GM12878 (cell line): Measurements from ENCODE around the gene TOMM5. TPM values are rescaled to one million over a fixed set of nuclear protein-coding genes. Genes with fewer than 3 reads are reported as not detected.

Experiments used
- ATAC-seq: fragments of 200-7000 bp; cut with Tn5 transposase; 3 replicates; pipeline ENCODE4 v1.9.1; 2020; ENCODE audit warnings: mild to moderate bottlenecking, moderate library complexity
- BruUV-seq: library from RNA; stranded (reverse); fragments of 400-500 nt; replicated peaks from 2 replicates; lab custom pipeline; 2021; lab: Mats Ljungman, UMichigan
- CTCF ChIA-PET: fragments of 300-600 bp; sonication (Branson Sonifier 250); formaldehyde crosslinking; extraction: SDS; loops from one replicate; lab custom pipeline; 2021; ENCODE audit warnings: inconsistent platforms; lab: Yijun Ruan, JAX
- POLR2A ChIA-PET: fragments of 350-600 bp; formaldehyde crosslinking; extraction: SDS; loops from one replicate; lab custom pipeline; 2021; ENCODE audit warnings: inconsistent platforms; lab: Charles Lee
- RAD21 ChIA-PET: fragments of 300-600 bp; sonication (Branson Sonifier 250); formaldehyde crosslinking; loops from one replicate; lab custom pipeline; 2023; ENCODE audit warnings: antibody characterized with exemption; ENCODE audit not compliant: unreplicated experiment; lab: Charles Lee
- SMC1A ChIA-PET: fragments of 300-600 bp; sonication (Branson Sonifier 250); formaldehyde crosslinking; loops from one replicate; lab custom pipeline; 2023; ENCODE audit not compliant: unreplicated experiment, uncharacterized antibody; lab: Charles Lee
- DNase-seq: peaks from one replicate; pipeline ENCODE4 v3.0.0-alpha.2; 2011; ENCODE audit warnings: low read depth, low spot score
- FAIRE-seq: peaks from 3 replicates; lab custom pipeline; 2011; peaks lifted over from hg19 to GRCh38; lab: Jason Lieb, UNC
- H2AFZ ChIP-seq: 2 replicates; pipeline ENCODE4 v1.6.0; 2011; ENCODE audit warnings: low read depth, low read length, control low read depth; ENCODE audit not compliant: control insufficient read depth
- H3K27ac ChIP-seq: 2 replicates; pipeline ENCODE4 v1.5.1; 2011; ENCODE audit warnings: control low read depth; ENCODE audit not compliant: control insufficient read depth, insufficient read depth
- H3K27me3 ChIP-seq, 2 experiments: replicated peaks in 1 of 2; 2 replicates each; pipeline versions ENCODE4 v1.6.0 to v1.6.1; 2011; ENCODE audit warnings: low read length in 1 of 2; ENCODE audit not compliant: control insufficient read depth in 2 of 2, insufficient read depth in 2 of 2
- H3K36me3 ChIP-seq, 2 experiments: 2 replicates each; pipeline ENCODE4 v1.5.1; 2011; ENCODE audit warnings: low read length in 1 of 2; ENCODE audit not compliant: control insufficient read depth in 2 of 2, insufficient read depth in 2 of 2
- H3K4me1 ChIP-seq: 2 replicates; pipeline ENCODE4 v1.6.1; 2011; ENCODE audit warnings: mild to moderate bottlenecking, low read length, moderate library complexity, mixed read lengths; ENCODE audit not compliant: control insufficient read depth, insufficient read depth
- H3K4me2 ChIP-seq: 2 replicates; pipeline ENCODE4 v1.6.0; 2011; ENCODE audit warnings: control low read depth; ENCODE audit not compliant: control insufficient read depth, insufficient read depth
- H3K4me3 ChIP-seq: fragments of 200-600 bp; sonication (generic); 2 replicates; pipeline ENCODE4 v1.5.1; 2016
- H3K79me2 ChIP-seq: 2 replicates; pipeline ENCODE4 v1.6.0; 2011; ENCODE audit warnings: low read length; ENCODE audit not compliant: control insufficient read depth, insufficient read depth
- H3K9ac ChIP-seq: 2 replicates; pipeline ENCODE4 v1.8.0; 2011; ENCODE audit warnings: low read length, control low read depth, mixed read lengths; ENCODE audit not compliant: control insufficient read depth, insufficient read depth
- H3K9me3 ChIP-seq: replicated peaks from 3 replicates; pipeline ENCODE4 v1.5.1; 2011; ENCODE audit warnings: mild to moderate bottlenecking, low read length; ENCODE audit not compliant: control insufficient read depth, insufficient read depth
- H4K20me1 ChIP-seq: 2 replicates; pipeline ENCODE4 v1.6.0; 2011; ENCODE audit not compliant: control insufficient read depth, insufficient read depth
- ATF7 ChIP-seq: fragments of 450-650 bp; IDR thresholded peaks from 2 replicates; pipeline ENCODE4 v1.6.1; 2016; ENCODE audit warnings: low read depth, mild to moderate bottlenecking
- BCLAF1 ChIP-seq: fragments of 450-650 bp; IDR thresholded peaks from 2 replicates; pipeline ENCODE4 v1.6.1; 2017; ENCODE audit warnings: antibody characterized with exemption, mild to moderate bottlenecking, moderate library complexity
- CEBPZ ChIP-seq: fragments of 150-350 bp; IDR thresholded peaks from 2 replicates; pipeline ENCODE4 v1.6.1; 2016; ENCODE audit warnings: low read depth, low read length
- CREM ChIP-seq: IDR thresholded peaks from 2 replicates; pipeline ENCODE4 v1.6.1; 2014; ENCODE audit warnings: antibody characterized with exemption, low read depth
- E2F4 ChIP-seq: IDR thresholded peaks from 2 replicates; pipeline ENCODE4 v1.6.1; 2012; ENCODE audit warnings: low read depth, low read length, improper control_type of control experiment
- EED ChIP-seq: sonication (generic); IDR thresholded peaks from 2 replicates; pipeline ENCODE4 v1.6.1; 2016; ENCODE audit warnings: antibody characterized with exemption, low read depth
- HCFC1 ChIP-seq: fragments of 150-350 bp; IDR thresholded peaks from 2 replicates; pipeline ENCODE4 v1.6.1; 2014; ENCODE audit warnings: low read length
- MYB ChIP-seq: fragments of 150-350 bp; IDR thresholded peaks from 2 replicates; pipeline ENCODE4 v1.6.1; 2014; ENCODE audit warnings: mild to moderate bottlenecking, low read depth, low read length, borderline replicate concordance
- SMC3 ChIP-seq: IDR thresholded peaks from 2 replicates; pipeline ENCODE4 v1.6.1; 2011; ENCODE audit warnings: low read length, improper control_type of control experiment, borderline replicate concordance
- TARDBP ChIP-seq: IDR thresholded peaks from 2 replicates; pipeline ENCODE4 v1.6.1; 2016; ENCODE audit warnings: borderline replicate concordance
- YY1 ChIP-seq: IDR thresholded peaks from 2 replicates; pipeline ENCODE4 v1.6.1; 2011; ENCODE audit warnings: low read depth, mild to moderate bottlenecking, low read length
- ZBED1 ChIP-seq: IDR thresholded peaks from 2 replicates; pipeline ENCODE4 v1.6.1; 2016; ENCODE audit warnings: borderline replicate concordance
- WGBS: methylation state at CpG from one replicate; pipeline ENCODE4 v1.1.6; 2016; ENCODE audit warnings: low lambda C conversion rate; ENCODE audit not compliant: insufficient replicate concordance, insufficient coverage; ENCODE audit errors: missing lambda C conversion rate; 5-methylcytosine and 5-hydroxymethylcytosine counted together
- in situ Hi-C: fragments of 300-500 bp; cut with MboI; formaldehyde crosslinking; loops from 9 replicates; pipeline ENCODE4 v1.14.3; 2018; ENCODE audit warnings: mixed read lengths
- intact Hi-C: fragments of 100-400 bp; cut with micrococcal nuclease; formaldehyde crosslinking; loops from one replicate; pipeline ENCODE4 v1.14.2; 2022; ENCODE audit not compliant: unreplicated experiment
- polyA plus RNA-seq, 11 experiments: library from polyadenylated mRNA; depleted of rRNA in 4 of 11; unstranded in 6 of 11; stranded (reverse) in 5 of 11; fragments of >200 nt; fragmentation: Nextera tagmentation in 4 of 11; fragmentation: Illumina TruSeq in 1 of 11; extraction: Ambion mirVana in 4 of 11; extraction: Trizol in 1 of 11; gene quantifications; 1 replicate in 1 of 11; 2 replicates in 10 of 11; pipeline versions ENCODE4 v1.2.1 to v1.2.3, GENCODE V29; 2011 to 2016; ENCODE audit warnings: inconsistent platforms in 2 of 11, missing spikeins in 2 of 11, low read depth in 1 of 11
- total RNA-seq, 4 experiments: library from RNA; depleted of rRNA in 3 of 4; stranded (reverse); fragments of >200 nt in 3 of 4; fragmentation: Illumina TruSeq in 1 of 4; extraction: Trizol in 1 of 4; gene quantifications; 2 replicates each; pipeline versions ENCODE4 v1.2.1 to v1.2.3, GENCODE V29; 2013 to 2021
- TF ChIP-seq, protein P1 (sequence below): fragments of 450-650 bp; IDR thresholded peaks from 2 replicates; pipeline ENCODE4 v1.6.1; 2017; ENCODE audit warnings: borderline replicate concordance

The TOMM5 gene
- total and polyA plus RNA-seq, 10 of the 15 experiments (the other 5 are each of a cell fraction or from before 2014, with no cell fraction given) = 152 to 1,143 (median 351) TPM

- Histone ChIP-seq H3K4me2 (no peak overlapping the region), H3K4me1 (no peaks in the 10 kb centered on the region), H3K9ac (no peak overlapping the region), H3K9me3 (no peaks in the 10 kb centered on the region), H3K27me3 (peaks cover 0 to 6% of the 10 kb centered on the region in 2 experiments; a peak in 2 of 4 replicates), H2AFZ (no peak overlapping the region), H3K36me3 (no peaks in the 10 kb centered on the region), H3K79me2 (no peaks in the 10 kb centered on the region), H3K4me3 (no peak overlapping the region), H4K20me1 (no peaks in the 10 kb centered on the region), H3K27ac (no peak overlapping the region)
- ChIA-PET POLR2A (no interaction called here), RAD21 (no interaction called here), CTCF (interaction anchor here (1.0 kb wide), 1 partner anchor 9 kb away, joined by 3 read pairs; no protein-coding TSS in a partner anchor), SMC1A (no interaction called here)
- BruUV-seq = no TSS peak
- FAIRE-seq (no peak), DNase-seq (no peak), ATAC-seq (no peak)
- intact Hi-C loops (loop anchor here (10.0 kb wide), 1 partner anchor 63 kb away; no protein-coding TSS in a partner anchor), in situ Hi-C loops (no loop called here)
- WGBS = 3% methylated on average over 4 of the region's 4 CpGs
- no peak for TF ChIP-seq MYB
- TF ChIP-seq YY1 = no peak
- TF ChIP-seq EED = no peak
- TF ChIP-seq E2F4 = no peak
- no peak for TF ChIP-seq TARDBP
- TF ChIP-seq ATF7 = no peak
- no peak for TF ChIP-seq CREM
- TF ChIP-seq ZBED1 = no peak
- no peak for TF ChIP-seq BCLAF1
- TF ChIP-seq CEBPZ = no peak
- TF ChIP-seq SMC3 = no peak
- TF ChIP-seq, protein P1, sequence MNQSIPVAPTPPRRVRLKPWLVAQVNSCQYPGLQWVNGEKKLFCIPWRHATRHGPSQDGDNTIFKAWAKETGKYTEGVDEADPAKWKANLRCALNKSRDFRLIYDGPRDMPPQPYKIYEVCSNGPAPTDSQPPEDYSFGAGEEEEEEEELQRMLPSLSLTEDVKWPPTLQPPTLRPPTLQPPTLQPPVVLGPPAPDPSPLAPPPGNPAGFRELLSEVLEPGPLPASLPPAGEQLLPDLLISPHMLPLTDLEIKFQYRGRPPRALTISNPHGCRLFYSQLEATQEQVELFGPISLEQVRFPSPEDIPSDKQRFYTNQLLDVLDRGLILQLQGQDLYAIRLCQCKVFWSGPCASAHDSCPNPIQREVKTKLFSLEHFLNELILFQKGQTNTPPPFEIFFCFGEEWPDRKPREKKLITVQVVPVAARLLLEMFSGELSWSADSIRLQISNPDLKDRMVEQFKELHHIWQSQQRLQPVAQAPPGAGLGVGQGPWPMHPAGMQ = no peak
- no peak for TF ChIP-seq HCFC1
Observed at GRCh38 chr9:37617832-37618231, 25.4 kb upstream of the TOMM5 start.
